Cardiac muscle cell (in vitro differentiated cells and primary cell): ENCODE measurements around the gene ZNF148. TPM values are rescaled to one million over a fixed set of nuclear protein-coding genes. Genes with fewer than 3 reads are reported as not detected.
"Not testable (repeated sequence)": the region's sequence is repeated elsewhere in the genome, so short reads cannot be mapped to it uniquely, and the experiment has no call there.

Experiments used
- DNase-seq, 2 donors: peaks; one replicate each; pipeline versions ENCODE4 v3.0.0 to v3.0.0-alpha.2; 2010 to 2017; ENCODE audit warnings: low read depth in 1 of 2, low spot score in 1 of 2
- H3K27ac ChIP-seq: fragments of 200-600 bp; sonication (generic); 2 replicates; pipeline ENCODE4 v1.5.1; 2016
- H3K27me3 ChIP-seq: fragments of 200-600 bp; sonication (generic); 2 replicates; pipeline ENCODE4 v1.6.0; 2016; ENCODE audit warnings: control low read depth
- H3K36me3 ChIP-seq: fragments of 200-600 bp; sonication (generic); 2 replicates; pipeline ENCODE4 v1.5.1; 2016; ENCODE audit warnings: control low read depth
- H3K4me1 ChIP-seq: fragments of 200-600 bp; sonication (generic); 2 replicates; pipeline ENCODE4 v1.8.1; 2017; ENCODE audit warnings: low read depth, mild to moderate bottlenecking, mixed run types
- H3K4me3 ChIP-seq: fragments of 200-600 bp; sonication (generic); 2 replicates; pipeline ENCODE4 v1.5.1; 2016; ENCODE audit warnings: mild to moderate bottlenecking
- H3K9me3 ChIP-seq: fragments of 200-600 bp; sonication (generic); 2 replicates; pipeline ENCODE4 v1.5.1; 2017; ENCODE audit warnings: low read depth, mild to moderate bottlenecking, control low read depth
- polyA plus RNA-seq: library from polyadenylated mRNA; unstranded; fragments of >200 nt; fragmentation: Nextera tagmentation; extraction: Ambion mirVana; gene quantifications from 2 replicates; pipeline ENCODE4 v1.2.1, GENCODE V29; 2016
- total RNA-seq: library from RNA; depleted of rRNA; stranded (reverse); fragments of >200 nt; gene quantifications from 2 replicates; pipeline ENCODE4 v1.2.3, GENCODE V29; 2016
- TF ChIP-seq, protein P1 (sequence below): IDR thresholded peaks from 2 replicates; pipeline ENCODE4 v1.5.1; 2012; ENCODE audit warnings: low read depth, mild to moderate bottlenecking, low read length

Gene ZNF148
- total and polyA plus RNA-seq, 2 experiments from 2014 or later, result 26.1 to 29.4 TPM

DNA sequence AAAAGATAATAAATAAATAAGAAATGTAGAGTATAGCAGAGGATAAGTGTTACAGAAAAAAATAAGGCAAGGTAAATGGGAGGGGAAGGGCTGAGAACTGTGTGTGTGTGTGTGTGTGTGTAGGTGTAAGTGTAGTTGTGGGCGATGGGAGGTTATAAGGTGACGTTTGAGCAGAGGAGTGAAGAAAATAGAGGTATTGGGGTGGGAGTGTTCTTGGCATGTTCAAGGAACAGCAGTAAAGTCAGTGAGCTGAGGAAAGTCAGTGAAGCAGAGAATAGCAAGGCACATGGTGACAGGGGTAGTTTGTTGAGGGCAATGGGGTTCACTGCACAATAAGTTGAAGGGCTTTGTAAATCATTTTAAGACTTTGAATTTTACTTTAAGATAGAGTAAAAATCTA lies 30.9 kb upstream of the ZNF148 start:
- no peaks in the 10 kb centered on the region for H3K4me1 ChIP-seq
- H3K4me3 ChIP-seq, result no peak overlapping the region
- no peaks in the 10 kb centered on the region for H3K27me3 ChIP-seq
- no peaks in the 10 kb centered on the region for H3K36me3 ChIP-seq
- TF ChIP-seq, protein P1, sequence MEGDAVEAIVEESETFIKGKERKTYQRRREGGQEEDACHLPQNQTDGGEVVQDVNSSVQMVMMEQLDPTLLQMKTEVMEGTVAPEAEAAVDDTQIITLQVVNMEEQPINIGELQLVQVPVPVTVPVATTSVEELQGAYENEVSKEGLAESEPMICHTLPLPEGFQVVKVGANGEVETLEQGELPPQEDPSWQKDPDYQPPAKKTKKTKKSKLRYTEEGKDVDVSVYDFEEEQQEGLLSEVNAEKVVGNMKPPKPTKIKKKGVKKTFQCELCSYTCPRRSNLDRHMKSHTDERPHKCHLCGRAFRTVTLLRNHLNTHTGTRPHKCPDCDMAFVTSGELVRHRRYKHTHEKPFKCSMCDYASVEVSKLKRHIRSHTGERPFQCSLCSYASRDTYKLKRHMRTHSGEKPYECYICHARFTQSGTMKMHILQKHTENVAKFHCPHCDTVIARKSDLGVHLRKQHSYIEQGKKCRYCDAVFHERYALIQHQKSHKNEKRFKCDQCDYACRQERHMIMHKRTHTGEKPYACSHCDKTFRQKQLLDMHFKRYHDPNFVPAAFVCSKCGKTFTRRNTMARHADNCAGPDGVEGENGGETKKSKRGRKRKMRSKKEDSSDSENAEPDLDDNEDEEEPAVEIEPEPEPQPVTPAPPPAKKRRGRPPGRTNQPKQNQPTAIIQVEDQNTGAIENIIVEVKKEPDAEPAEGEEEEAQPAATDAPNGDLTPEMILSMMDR, result no peak
- no peak overlapping the region for H3K27ac ChIP-seq
- no peak for DNase-seq
- no peaks in the 10 kb centered on the region for H3K9me3 ChIP-seq

DNA sequence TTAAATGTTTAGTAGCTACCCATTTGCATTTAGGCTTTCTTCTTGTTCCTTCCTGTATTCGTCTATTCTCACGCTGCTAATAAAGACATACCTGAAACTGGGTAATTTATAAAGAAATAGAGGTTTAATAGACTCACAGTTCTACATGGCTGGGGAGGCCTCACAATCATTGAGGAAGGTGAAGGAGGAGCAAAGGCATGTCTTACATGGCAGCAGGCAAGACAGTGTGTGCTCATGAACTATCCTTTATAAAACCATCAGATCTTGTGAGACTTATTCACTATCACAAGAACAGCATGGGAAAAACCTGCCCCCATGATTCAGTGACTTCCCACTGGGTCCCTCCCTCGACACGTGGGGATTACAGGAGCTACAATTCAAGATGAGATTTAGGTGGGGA lies 30.4 kb upstream of the ZNF148 start:
- H3K36me3 ChIP-seq, H3K27me3 ChIP-seq: not testable (repeated sequence)

DNA sequence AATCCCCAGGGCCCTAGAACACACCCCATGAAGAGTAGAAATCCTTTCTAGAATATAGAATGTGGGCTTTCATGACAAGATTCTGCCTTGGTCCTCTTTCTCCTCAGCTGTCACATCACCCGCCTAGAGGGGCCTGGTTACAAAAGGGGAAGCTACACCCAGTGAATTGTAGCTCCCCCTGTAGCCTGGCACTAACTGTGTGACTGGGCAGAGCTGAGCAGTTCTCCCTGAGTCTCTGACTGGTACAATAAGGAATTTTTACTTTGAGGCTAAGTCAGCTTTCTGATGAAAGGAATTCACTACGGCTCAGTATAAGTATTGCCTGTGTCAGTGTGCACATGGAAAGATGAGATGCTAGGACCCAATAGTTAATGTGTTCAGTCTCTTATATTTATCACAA lies 28.7 kb upstream of the ZNF148 start:
- Histone ChIP-seq H3K9me3 (no peaks in the 10 kb centered on the region), H3K4me3 (no peak overlapping the region), H3K4me1 (no peaks in the 10 kb centered on the region), H3K27me3 (no peaks in the 10 kb centered on the region), H3K27ac (no peak overlapping the region), H3K36me3 (no peaks in the 10 kb centered on the region)
- TF ChIP-seq, protein P1, result no peak
- DNase-seq, result no peak

More for the DNA sequence above, 30.4 kb upstream of the ZNF148 start:
- DNase-seq, H3K4me3 ChIP-seq, H3K27ac ChIP-seq, H3K9me3 ChIP-seq, H3K4me1 ChIP-seq: not testable (repeated sequence)

DNA sequence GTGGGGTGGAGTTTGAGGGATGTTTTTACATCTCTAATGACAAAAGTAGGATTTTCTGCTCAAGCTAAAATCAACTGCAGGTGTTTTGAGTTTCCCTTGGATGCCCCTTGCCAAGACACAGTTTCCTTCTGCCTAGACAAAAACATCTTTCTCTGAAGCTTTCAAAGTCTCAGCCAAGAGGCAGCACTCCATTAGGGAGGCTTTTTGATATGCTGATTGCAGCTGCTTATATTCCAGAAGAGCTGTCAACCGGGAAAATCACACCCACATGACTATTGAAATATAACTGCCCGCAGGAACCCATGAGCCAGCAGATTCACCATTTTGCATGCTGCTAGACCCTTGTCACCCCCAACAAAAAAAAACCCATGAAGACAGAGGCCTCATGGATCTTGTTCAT lies 27.5 kb upstream of the ZNF148 start:
- no peaks in the 10 kb centered on the region for H3K9me3 ChIP-seq
- no peaks in the 10 kb centered on the region for H3K27me3 ChIP-seq
- TF ChIP-seq, protein P1, result no peak
- no peak for DNase-seq
- H3K4me1 ChIP-seq, result no peaks in the 10 kb centered on the region
- H3K36me3 ChIP-seq, result no peaks in the 10 kb centered on the region
- H3K27ac ChIP-seq, result no peak overlapping the region
- no peak overlapping the region for H3K4me3 ChIP-seq

DNA sequence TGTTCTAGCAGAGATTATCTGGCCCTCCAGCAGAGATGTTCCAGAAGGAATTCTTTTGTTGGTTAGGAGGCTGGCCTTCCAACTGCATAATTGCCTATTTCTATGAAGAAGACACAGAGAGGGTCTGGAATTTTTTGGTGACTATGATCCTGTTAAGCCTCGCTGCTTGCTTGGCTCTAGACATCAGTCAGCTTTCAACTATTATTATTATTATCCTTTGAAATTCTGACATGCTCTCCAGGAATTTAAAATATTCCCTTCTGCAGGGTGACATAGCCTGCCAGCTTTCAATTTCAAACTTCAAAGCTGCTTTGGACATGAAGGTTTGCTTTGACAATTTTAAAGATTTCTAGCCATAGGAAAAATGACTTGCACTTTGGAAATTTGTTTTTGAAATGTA lies 26.3 kb upstream of the ZNF148 start:
- H3K4me1 ChIP-seq, result no peaks in the 10 kb centered on the region
- no peaks in the 10 kb centered on the region for H3K27me3 ChIP-seq
- H3K4me3 ChIP-seq, result no peak overlapping the region
- TF ChIP-seq, protein P1, result no peak
- H3K9me3 ChIP-seq, result no peaks in the 10 kb centered on the region
- peak in 1 of 2 donors; percentile 5 for DNase-seq
- no peak overlapping the region for H3K27ac ChIP-seq
- H3K36me3 ChIP-seq, result no peaks in the 10 kb centered on the region

DNA sequence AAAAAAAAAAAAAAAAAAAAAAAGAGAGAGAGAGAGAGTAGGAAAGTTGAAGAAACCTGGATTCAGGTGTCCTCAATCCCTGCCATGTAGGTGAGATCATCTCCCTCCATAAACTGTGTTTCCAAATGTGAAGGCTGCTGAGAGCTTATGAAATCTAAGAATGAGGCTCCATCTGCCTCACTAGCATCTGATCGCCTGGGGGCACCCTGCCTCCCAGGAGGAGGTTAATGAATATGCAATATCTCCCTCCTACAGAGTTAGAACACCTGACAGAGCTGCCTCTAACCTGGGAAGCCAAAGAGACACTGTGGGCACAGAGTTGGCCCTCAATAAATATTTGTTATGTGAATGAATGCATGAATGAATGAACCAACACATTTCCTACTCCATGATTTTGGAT lies 23.8 kb upstream of the ZNF148 start:
- Histone ChIP-seq H3K27ac (no peak overlapping the region), H3K27me3 (no peaks in the 10 kb centered on the region), H3K9me3 (no peaks in the 10 kb centered on the region), H3K4me3 (no peak overlapping the region), H3K36me3 (no peaks in the 10 kb centered on the region), H3K4me1 (no peaks in the 10 kb centered on the region)
- no peak for DNase-seq
- TF ChIP-seq, protein P1, result no peak
